ENCODE data around the gene DAND5. TPM values are rescaled to one million over a fixed set of nuclear protein-coding genes. Genes with fewer than 3 reads are reported as not detected.
A peak's percentile ranks its signal among the peaks of the same experiment; 100 is the strongest.

DAND5 gene
- total and polyA plus RNA-seq, 9 of the 15 experiments (the other 6 are each of a cell fraction or from before 2014, with no cell fraction given) = 0.22 to 0.83 (median 0.60) TPM

DNA sequence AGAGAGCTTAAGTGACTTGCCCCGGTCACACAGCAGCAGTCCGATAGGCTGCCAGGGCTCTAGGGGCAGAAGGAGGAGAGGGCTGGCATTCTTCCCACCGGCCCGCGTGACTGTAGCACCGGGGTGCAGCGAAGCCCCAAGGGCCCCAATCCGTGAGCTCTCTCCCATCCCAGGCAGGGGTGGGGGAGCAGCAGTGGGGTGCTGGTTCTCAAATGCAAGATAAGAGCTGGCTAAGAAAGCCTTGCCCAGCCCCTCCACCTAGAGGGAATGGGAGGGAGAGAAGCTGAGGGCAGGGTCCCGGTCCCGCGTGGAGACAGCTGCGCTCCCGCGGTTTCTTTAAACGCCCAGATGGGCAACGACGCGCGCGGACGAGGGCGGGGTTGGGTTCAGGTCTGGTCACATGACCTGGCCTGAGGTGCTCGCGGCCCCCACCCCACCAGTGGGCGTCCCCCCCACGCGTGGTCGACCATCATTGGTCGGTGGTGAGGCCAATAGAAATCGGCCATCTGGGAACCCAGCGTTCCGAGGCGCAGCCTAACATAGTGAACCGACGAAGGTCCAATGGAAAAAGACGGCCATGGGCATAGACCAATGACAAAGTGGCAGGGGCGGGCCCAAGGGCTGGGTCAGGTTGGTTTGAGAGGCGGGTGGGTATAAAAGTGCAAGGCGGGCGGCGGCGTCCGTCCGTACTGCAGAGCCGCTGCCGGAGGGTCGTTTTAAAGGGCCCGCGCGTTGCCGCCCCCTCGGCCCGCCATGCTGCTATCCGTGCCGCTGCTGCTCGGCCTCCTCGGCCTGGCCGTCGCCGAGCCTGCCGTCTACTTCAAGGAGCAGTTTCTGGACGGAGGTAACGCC is 31.2 kb upstream of the DAND5 start, which contains the start of gene CALR (continued):
- TF ChIP-seq E2F3 (CRISPR knock-in tag; IDR thresholded peaks at IDR 0.05) = peak; percentile 46; the same call in 1 of the 2 replicates
- TF ChIP-seq ARNT (IDR thresholded peaks at IDR 0.05) = no peak
- no peak for TF ChIP-seq HNRNPUL1 (IDR thresholded peaks at IDR 0.05; ENCODE audit: low read length)
- TF ChIP-seq, protein P1, sequence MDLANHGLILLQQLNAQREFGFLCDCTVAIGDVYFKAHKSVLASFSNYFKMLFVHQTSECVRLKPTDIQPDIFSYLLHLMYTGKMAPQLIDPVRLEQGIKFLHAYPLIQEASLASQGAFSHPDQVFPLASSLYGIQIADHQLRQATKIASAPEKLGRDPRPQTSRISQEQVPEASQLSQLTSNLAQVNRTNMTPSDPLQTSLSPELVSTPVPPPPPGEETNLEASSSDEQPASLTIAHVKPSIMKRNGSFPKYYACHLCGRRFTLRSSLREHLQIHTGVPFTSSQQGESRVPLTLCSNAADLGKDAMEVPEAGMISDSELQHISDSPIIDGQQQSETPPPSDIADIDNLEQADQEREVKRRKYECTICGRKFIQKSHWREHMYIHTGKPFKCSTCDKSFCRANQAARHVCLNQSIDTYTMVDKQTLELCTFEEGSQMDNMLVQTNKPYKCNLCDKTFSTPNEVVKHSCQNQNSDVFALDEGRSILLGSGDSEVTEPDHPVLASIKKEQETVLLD (IDR thresholded peaks at IDR 0.05) = peak; percentile 98
- TF ChIP-seq, protein P2, sequence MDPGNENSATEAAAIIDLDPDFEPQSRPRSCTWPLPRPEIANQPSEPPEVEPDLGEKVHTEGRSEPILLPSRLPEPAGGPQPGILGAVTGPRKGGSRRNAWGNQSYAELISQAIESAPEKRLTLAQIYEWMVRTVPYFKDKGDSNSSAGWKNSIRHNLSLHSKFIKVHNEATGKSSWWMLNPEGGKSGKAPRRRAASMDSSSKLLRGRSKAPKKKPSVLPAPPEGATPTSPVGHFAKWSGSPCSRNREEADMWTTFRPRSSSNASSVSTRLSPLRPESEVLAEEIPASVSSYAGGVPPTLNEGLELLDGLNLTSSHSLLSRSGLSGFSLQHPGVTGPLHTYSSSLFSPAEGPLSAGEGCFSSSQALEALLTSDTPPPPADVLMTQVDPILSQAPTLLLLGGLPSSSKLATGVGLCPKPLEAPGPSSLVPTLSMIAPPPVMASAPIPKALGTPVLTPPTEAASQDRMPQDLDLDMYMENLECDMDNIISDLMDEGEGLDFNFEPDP (CRISPR knock-in tag; IDR thresholded peaks at IDR 0.05) = no peak
- TF ChIP-seq, protein P3, sequence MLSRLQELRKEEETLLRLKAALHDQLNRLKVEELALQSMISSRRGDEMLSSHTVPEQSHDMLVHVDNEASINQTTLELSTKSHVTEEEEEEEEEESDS (CRISPR knock-in tag; IDR thresholded peaks at IDR 0.05) = no peak
- TF ChIP-seq, protein P4, sequence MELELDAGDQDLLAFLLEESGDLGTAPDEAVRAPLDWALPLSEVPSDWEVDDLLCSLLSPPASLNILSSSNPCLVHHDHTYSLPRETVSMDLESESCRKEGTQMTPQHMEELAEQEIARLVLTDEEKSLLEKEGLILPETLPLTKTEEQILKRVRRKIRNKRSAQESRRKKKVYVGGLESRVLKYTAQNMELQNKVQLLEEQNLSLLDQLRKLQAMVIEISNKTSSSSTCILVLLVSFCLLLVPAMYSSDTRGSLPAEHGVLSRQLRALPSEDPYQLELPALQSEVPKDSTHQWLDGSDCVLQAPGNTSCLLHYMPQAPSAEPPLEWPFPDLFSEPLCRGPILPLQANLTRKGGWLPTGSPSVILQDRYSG (tag; conservative IDR thresholded peaks at IDR 0.05; ENCODE audit: low read depth) = no peak
- no peak; the same call in 1 of the 2 replicates for TF ChIP-seq KAT7 (CRISPR knock-in tag; IDR thresholded peaks at IDR 0.05; ENCODE audit: borderline replicate concordance)
- TF ChIP-seq, protein P5, sequence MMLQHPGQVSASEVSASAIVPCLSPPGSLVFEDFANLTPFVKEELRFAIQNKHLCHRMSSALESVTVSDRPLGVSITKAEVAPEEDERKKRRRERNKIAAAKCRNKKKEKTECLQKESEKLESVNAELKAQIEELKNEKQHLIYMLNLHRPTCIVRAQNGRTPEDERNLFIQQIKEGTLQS (IDR thresholded peaks at IDR 0.05) = no peak; the same call in 1 of the 2 replicates
- TF ChIP-seq, protein P5 (CRISPR knock-in tag; conservative IDR thresholded peaks at IDR 0.05) = no peak
- TF ChIP-seq FUS (optimal IDR thresholded peaks at IDR 0.05; ENCODE audit: low read depth, low read length) = no peak
- TF ChIP-seq MED1 (CRISPR knock-in tag; IDR thresholded peaks at IDR 0.05; ENCODE audit: borderline replicate concordance) = no peak
- TF ChIP-seq, protein P6, sequence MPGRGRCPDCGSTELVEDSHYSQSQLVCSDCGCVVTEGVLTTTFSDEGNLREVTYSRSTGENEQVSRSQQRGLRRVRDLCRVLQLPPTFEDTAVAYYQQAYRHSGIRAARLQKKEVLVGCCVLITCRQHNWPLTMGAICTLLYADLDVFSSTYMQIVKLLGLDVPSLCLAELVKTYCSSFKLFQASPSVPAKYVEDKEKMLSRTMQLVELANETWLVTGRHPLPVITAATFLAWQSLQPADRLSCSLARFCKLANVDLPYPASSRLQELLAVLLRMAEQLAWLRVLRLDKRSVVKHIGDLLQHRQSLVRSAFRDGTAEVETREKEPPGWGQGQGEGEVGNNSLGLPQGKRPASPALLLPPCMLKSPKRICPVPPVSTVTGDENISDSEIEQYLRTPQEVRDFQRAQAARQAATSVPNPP (IDR thresholded peaks at IDR 0.05; ENCODE audit: borderline replicate concordance, insufficient read depth, insufficient read length) = no peak
- TF ChIP-seq BHLHE40 (IDR thresholded peaks at IDR 0.05; ENCODE audit: low read length) = peak; percentile 56; the same call in 1 of the 2 replicates
- no peak for TF ChIP-seq ZNF12 (CRISPR knock-in tag; IDR thresholded peaks at IDR 0.05)
- TF ChIP-seq, protein P7, sequence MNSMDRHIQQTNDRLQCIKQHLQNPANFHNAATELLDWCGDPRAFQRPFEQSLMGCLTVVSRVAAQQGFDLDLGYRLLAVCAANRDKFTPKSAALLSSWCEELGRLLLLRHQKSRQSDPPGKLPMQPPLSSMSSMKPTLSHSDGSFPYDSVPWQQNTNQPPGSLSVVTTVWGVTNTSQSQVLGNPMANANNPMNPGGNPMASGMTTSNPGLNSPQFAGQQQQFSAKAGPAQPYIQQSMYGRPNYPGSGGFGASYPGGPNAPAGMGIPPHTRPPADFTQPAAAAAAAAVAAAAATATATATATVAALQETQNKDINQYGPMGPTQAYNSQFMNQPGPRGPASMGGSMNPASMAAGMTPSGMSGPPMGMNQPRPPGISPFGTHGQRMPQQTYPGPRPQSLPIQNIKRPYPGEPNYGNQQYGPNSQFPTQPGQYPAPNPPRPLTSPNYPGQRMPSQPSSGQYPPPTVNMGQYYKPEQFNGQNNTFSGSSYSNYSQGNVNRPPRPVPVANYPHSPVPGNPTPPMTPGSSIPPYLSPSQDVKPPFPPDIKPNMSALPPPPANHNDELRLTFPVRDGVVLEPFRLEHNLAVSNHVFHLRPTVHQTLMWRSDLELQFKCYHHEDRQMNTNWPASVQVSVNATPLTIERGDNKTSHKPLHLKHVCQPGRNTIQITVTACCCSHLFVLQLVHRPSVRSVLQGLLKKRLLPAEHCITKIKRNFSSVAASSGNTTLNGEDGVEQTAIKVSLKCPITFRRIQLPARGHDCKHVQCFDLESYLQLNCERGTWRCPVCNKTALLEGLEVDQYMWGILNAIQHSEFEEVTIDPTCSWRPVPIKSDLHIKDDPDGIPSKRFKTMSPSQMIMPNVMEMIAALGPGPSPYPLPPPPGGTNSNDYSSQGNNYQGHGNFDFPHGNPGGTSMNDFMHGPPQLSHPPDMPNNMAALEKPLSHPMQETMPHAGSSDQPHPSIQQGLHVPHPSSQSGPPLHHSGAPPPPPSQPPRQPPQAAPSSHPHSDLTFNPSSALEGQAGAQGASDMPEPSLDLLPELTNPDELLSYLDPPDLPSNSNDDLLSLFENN (IDR thresholded peaks at IDR 0.05; ENCODE audit: low read depth in 2 of 2, low read length in 2 of 2) = peak in 1 of 2 experiments; percentile 67; a peak in 1 of 4 replicates
- TF ChIP-seq PML (IDR thresholded peaks at IDR 0.05; ENCODE audit: low read length) = peak; percentile 96

All from K562 (cell line).